ENCODE measurements around the gene LPP.
A peak's percentile ranks its signal among the peaks of the same experiment; 100 is the strongest.

LPP gene

GRCh38 chr3:188752850-188753249 lies 598.9 kb downstream of the LPP start:
- DNase-seq (ENCODE audit: low spot score) = no peak

- DNase-seq (ENCODE audit: low spot score) = no peak
Observed at GRCh38 chr3:188754267-188754666, 600.3 kb downstream of the LPP start.

GRCh38 chr3:188756241-188756640 lies 602.3 kb downstream of the LPP start:
- DNase-seq (ENCODE audit: low spot score) = no peak

GRCh38 chr3:188759336-188760005 lies 605.5 kb downstream of the LPP start:
- DNase-seq (ENCODE audit: low spot score) = peak; percentile 91

- no peak for DNase-seq (ENCODE audit: low spot score)
Observed at GRCh38 chr3:188760408-188760807, 606.5 kb downstream of the LPP start.

- DNase-seq (ENCODE audit: low spot score) = no peak
Observed at GRCh38 chr3:188761439-188761838, 607.5 kb downstream of the LPP start.

GRCh38 chr3:188761964-188762363 lies 608.0 kb downstream of the LPP start:
- no peak for DNase-seq (ENCODE audit: low spot score)

- DNase-seq (ENCODE audit: low spot score) = no peak
Observed at GRCh38 chr3:188764609-188765008, 610.7 kb downstream of the LPP start.

GRCh38 chr3:188769831-188770230 lies 615.9 kb downstream of the LPP start:
- no peak for DNase-seq (ENCODE audit: low spot score)

- no peak for DNase-seq (ENCODE audit: low spot score)
Observed at GRCh38 chr3:188772886-188773285, 618.9 kb downstream of the LPP start.

GRCh38 chr3:188775412-188775811 lies 621.5 kb downstream of the LPP start:
- DNase-seq (ENCODE audit: low spot score) = no peak

- no peak for DNase-seq (ENCODE audit: low spot score)
Observed at GRCh38 chr3:188776447-188776846, 622.5 kb downstream of the LPP start.

- no peak for DNase-seq (ENCODE audit: low spot score)
Observed at GRCh38 chr3:188778091-188778852, 624.3 kb downstream of the LPP start.

GRCh38 chr3:188779281-188779980 lies 625.5 kb downstream of the LPP start:
- no peak for DNase-seq (ENCODE audit: low spot score)

- no peak for DNase-seq (ENCODE audit: low spot score)
Observed at GRCh38 chr3:188780193-188781147, 626.5 kb downstream of the LPP start.

GRCh38 chr3:188782613-188783124 lies 628.7 kb downstream of the LPP start:
- no peak for DNase-seq (ENCODE audit: low spot score)

GRCh38 chr3:188786424-188786823 lies 632.5 kb downstream of the LPP start:
- DNase-seq (ENCODE audit: low spot score) = no peak

- DNase-seq (ENCODE audit: low spot score) = peak; percentile 80
Observed at GRCh38 chr3:188788621-188789081, 634.7 kb downstream of the LPP start.

GRCh38 chr3:188789251-188789650 lies 635.3 kb downstream of the LPP start:
- DNase-seq (ENCODE audit: low spot score) = no peak

- no peak for DNase-seq (ENCODE audit: low spot score)
Observed at GRCh38 chr3:188791311-188791710, 637.4 kb downstream of the LPP start.

- no peak for DNase-seq (ENCODE audit: low spot score)
Observed at GRCh38 chr3:188792793-188793192, 638.8 kb downstream of the LPP start.

Measured in COLO829 (cell line).